GM19463 (cell line): ENCODE measurements around the gene ATPAF2.

Experiments used
- ATAC-seq: cut with Tn5 transposase; IDR thresholded peaks from one replicate; pipeline ENCODE4 v1.9.1; 2021; ENCODE audit warnings: mild to moderate bottlenecking, moderate library complexity; ENCODE audit not compliant: unreplicated experiment

The ATPAF2 gene

GRCh38 chr17:17987901-17988300, 51.1 kb downstream of the ATPAF2 start:
- ATAC-seq = no peak

DNA sequence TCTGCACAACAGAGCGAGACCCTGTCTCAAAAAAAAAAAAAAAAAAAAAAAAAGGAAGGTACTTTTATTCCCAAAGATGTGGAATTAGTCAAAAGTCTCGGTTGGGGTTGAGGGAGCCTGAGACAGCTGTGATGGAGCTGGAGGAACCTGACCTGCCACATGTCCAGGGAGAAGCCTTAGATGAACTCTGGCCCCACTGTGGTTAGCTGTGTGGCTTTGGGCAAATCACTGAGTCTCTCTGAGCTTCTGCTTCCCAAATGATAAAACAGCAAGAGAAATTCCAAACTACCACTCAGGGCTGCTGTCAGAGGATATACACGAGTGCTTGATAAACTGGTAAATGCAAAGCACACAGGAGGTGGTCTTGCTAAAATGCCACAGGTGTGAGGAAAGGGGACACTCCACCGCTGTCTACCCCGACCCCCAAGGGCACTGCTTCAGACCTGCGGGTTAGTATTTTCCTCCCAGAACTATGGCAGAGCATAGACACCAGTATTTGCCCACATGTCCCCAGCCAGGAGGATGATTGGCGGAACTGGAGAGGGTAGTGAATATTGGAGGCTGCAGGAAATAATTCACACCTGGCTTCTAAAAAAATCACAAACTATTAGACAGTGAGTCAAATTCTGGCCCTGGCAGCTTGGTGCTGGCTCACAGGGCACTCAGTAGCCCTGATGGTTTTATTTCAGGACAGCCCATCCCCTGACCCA, 51.6 kb downstream of the ATPAF2 start:
- no peak for ATAC-seq

DNA sequence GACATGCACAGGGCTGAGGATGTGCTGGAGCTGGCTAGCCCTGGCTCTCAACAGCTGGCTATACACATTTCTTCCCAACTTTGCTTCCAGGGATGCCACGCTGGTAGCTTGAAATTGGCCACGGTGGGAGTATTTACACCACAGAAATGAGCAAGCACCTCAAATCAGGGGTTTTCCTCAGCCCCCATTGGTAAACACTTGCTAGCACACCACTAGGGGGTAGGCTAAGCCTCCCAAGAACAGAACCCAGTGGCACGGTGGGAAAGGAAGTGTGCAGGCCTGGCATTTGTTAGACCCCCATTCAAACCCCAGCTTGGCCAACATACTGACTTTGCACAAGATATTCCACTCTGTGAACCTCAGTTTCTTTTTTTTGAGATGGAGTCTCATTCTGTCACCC, 53.4 kb downstream of the ATPAF2 start:
- ATAC-seq = no peak

GRCh38 chr17:17985153-17985552, 53.8 kb downstream of the ATPAF2 start:
- ATAC-seq = no peak

DNA sequence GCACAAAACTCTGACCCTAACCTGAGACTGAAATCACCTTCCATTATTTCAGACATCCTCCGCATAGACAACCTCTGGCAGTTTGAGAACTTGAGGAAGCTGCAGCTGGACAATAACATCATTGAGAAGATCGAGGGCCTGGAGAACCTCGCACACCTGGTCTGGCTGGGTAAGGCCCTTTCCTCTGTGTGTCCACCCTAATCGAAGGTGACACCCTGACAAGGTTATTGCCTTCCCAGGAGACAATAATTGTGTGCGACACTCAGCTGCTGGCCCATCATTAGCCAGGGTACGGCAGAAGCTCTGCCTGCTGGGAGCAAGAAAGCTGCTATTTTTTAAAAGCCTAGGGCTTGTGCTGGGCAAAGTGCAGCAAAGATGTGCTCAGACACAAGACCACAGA, 55.2 kb downstream of the ATPAF2 start:
- ATAC-seq = no peak

GRCh38 chr17:17983376-17983775, 55.6 kb downstream of the ATPAF2 start:
- no peak for ATAC-seq

- ATAC-seq = no peak
These were observed 56.2 kb downstream of the ATPAF2 start for GRCh38 chr17:17982801-17983200.

- ATAC-seq = no peak
These were observed 57.6 kb downstream of the ATPAF2 start for GRCh38 chr17:17981330-17981729.

GRCh38 chr17:17979778-17980177, 59.2 kb downstream of the ATPAF2 start:
- no peak for ATAC-seq

DNA sequence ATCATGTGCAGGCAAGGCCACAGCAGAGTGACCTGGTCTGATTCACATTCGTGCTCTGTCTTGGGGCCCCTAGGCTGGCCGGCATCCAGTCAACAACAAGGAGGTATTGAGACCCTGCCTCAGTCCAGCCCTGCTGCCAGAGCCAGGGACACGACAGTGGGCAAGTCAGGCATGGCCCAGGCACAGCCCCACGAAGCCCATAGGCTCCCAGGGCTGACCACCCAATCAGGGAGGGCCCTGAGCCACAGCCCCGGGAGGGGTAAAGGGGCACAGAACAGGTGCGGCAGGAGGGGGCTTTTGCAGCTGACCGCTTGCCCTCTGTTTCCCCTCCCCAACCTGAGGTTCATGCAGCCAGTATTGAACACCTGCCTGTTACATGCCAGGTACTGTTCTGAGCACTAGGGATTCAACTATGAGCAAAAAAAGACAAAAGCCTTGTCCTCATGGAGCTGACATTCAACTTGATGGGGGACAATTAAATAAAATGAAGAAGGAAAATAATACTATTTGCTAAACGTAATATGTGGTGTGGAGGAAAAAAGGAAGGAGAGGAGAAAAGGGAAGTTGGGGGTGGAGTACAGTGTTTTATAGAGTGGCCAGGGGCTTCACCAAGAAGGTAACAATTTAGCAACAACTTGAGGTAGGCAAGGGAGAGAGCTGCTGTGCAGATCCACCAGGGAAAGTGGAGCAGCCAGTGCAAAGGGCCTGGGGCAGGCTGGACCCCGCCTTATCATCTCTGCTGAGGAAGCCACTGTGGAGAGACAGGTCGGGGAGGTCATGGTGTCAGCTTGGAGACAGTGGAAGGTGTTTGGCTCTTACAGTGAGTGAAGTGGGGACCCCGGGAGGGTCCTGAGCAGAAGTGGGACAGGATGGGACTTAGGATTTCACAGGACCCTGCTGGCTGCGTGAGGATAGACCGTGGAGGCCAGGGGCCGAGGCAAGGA, 60.2 kb downstream of the ATPAF2 start:
- ATAC-seq = no peak

DNA sequence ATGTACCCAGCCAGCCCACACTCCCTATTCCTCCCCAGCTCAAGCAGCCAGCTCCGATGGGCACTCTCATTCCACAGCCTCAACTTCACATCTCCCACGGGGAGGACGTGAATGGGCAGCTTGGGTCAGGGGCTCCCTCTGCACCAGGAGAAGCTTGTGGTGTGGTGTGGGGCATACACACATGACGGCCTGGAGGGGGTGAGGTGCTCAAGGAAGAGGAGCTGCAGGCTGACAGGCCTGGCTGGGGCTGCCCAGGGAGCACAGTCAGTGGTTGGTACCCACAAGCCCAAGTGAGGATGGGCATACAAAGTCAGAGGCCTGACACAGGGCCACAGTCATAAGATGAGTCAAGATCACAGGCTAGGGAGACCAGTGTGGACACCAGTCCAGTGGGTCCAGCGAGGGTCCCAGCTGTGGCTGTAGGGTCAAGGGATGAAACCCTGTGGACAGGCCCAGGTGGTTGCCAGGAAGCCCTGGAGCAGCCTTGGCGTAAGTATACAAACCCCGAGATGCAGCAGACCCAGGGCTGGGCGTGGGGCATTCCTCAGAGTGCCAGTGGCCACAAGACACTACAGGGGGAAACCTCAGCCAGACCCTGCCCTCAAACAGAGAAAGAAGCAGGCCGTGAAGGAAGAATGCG, 61.9 kb downstream of the ATPAF2 start:
- no peak for ATAC-seq

GRCh38 chr17:17975436-17975835, 63.5 kb downstream of the ATPAF2 start:
- no peak for ATAC-seq

DNA sequence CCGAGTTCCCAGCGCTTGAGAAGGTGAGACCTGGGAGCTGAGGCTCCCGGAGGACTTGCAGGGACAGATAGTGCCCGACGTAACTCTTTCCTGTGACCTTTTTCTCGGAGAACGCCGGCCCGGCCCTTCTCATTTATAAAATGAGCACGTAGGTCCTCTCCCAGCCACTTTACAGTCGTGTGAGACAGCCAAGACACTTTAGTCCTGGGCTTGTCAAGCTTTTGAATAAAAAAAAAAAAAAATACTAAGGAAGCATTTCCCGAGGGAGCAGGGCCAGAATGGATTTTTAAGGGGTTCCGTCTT, 66.1 kb downstream of the ATPAF2 start:
- ATAC-seq = no peak

GRCh38 chr17:17972126-17972951, 66.6 kb downstream of the ATPAF2 start, which contains the start of the genes DRC3 and TOM1L2:
Gene DRC3, plus strand, starts transcription at chr17:17972862. Its CDS starts 4,737 bp downstream, at chr17:17977599.
Gene TOM1L2, minus strand, starts transcription at chr17:17972400. Its CDS starts 87 bp downstream, at chr17:17972313.
- peak; percentile 85 for ATAC-seq

GRCh38 chr17:17971431-17972125, 67.4 kb downstream of the ATPAF2 start:
- ATAC-seq = no peak

- no peak for ATAC-seq
These were observed 68.1 kb downstream of the ATPAF2 start for GRCh38 chr17:17970699-17971430.
